GM18511 (cell line): Measurements from ENCODE around the gene LDB3.

Experiments
- ATAC-seq: cut with Tn5 transposase; IDR thresholded peaks from one replicate; pipeline ENCODE4 v1.9.1; 2021; ENCODE audit warnings: mild to moderate bottlenecking, moderate library complexity; ENCODE audit not compliant: unreplicated experiment

The LDB3 gene

DNA sequence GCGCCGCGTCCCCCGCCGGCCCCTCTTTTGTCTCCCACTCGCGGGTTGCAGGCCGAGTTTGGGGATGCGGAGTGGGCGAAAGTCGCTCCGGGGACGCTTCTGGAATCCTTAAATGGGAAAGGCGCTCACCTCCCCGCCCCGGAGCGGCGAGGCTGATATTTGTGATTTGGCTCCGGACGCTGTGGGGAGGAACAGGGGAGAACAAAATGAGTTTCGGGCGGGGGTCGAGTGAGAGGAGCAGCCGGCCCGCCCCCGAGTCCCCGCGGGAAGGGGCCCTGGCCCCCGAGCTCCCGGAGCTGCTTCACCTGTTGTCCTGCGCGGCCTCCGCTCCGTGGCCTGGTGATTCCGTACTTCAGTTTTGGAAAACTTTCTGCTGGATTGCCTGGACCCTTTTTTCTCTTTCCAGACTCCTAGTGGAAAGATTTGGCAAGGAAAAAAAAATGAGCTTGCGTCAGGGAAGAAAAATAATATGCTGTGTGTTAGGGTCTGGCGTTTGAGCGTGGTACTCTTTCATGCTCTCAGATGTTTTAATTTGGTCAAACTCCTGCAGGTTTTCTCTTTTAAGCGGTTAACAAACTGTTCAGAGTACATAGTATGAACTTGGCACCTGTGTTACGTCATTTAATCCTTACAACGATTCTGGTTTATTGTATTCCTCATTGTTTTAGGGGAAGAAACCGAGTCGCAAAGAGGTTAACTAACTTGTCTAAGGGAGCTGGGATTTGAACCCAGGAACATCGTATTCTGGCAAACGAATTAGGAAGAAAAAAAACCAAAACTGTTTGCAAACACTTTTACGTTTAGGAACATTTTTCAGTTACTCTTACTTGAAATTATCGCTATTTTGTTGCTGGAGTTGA, 89.0 kb downstream of the LDB3 start:
- peak; percentile 2 for ATAC-seq

DNA sequence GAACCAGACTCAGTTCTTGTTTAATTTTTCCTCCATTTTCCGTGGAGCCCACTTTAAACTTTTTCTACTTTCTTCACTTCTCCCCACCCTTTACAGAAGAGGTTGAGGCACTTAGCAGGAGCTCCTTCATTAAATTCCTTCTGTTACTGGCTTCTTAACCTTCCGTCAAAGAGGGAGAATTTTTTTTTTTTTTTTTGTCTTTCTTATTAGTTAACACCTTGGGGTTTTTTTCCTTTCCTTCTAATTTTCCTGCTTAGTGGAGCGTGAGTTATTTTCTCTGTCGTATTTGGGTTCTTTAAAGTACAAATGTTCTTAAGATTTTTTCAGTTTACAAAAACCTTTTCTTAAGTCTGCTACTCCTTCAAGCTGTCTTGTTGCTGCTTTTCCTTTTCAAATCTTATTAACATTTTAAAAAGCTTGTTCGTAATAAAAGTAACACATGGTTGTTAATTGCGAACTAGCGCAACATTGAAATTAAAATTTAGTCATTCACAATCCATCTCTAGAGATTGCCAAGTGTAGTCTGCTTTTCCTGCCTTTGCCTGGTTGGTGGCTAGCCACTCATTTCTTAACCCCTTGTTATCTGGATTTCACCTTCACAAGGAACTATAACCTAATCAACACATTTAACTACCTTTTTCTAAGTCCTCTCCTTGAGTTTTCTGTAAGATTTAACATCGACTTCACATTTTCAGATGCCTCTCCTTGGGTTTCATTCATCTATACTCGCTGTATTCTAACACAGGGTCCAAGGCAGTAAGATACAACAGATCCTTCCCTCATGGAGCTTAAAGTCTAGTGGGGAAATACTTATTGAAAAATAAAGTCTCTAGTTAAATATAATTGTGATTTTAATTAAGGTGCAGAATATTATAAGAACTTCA, 90.1 kb downstream of the LDB3 start:
- no peak for ATAC-seq

DNA sequence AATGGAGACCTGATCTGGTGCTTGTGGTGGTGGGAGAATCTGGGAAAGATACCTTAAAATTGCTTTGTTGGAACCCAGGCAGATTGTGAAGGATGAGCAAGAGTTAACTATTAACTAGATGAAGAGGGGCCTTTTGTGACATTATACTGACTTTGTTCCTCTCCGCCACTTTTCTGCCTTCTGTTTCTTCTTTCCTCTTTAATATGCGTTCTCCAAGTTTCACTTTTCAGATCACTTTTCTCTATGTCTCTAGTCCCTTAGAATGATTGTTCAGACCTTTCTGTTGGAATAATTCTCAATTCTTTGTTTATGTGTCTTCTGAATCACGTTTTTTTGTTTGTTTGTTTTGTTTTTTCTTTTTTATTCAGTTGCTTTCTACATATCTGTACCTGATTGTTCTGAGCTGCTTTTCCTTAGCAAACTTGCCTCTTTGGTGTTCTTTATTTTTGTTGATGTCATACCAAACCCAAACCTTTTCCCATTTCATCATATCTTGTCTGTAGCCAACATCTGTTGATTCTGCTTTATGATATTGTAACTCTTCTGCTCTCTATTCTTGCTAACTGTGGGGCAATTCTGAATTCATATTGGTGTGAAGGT, 90.9 kb downstream of the LDB3 start:
- no peak for ATAC-seq

DNA sequence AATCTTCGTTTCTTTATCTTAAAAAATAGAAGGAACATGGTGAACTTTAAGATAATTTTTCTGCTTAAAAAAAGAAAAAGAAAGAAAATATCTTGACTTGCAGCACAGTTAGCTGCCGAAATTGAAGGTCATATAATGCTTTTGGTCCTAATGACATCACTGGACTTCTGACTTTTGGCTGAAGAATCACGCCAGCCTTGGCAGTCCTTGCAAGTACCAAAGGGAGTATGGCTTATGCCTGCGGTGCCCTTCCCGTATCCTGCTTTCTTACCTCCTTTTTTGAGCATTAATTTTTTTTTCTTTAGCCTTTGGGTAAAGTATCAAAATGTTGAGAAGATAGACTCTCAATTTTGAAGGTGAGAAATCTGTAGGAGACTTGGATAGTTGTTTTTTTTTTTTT, 95.1 kb downstream of the LDB3 start:
- ATAC-seq, result no peak

DNA sequence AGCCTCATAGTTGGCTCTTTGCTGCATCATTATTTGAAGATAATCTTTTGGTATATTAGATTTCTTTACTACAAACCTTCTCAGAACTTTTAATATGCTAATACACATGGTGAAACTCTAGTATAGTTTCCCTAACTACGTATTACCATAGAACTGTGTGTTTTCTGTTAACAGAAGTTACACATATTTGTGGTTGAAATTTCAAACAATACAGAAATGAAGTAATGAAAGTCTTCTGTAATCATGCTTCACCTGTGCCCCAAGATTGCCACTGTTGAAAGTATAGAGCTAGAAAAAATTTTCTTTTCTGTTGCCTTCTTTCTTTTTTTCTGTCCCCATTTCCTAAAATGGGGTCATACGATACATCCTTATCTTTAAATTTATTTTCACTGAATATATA, 97.2 kb downstream of the LDB3 start:
- no peak for ATAC-seq

DNA sequence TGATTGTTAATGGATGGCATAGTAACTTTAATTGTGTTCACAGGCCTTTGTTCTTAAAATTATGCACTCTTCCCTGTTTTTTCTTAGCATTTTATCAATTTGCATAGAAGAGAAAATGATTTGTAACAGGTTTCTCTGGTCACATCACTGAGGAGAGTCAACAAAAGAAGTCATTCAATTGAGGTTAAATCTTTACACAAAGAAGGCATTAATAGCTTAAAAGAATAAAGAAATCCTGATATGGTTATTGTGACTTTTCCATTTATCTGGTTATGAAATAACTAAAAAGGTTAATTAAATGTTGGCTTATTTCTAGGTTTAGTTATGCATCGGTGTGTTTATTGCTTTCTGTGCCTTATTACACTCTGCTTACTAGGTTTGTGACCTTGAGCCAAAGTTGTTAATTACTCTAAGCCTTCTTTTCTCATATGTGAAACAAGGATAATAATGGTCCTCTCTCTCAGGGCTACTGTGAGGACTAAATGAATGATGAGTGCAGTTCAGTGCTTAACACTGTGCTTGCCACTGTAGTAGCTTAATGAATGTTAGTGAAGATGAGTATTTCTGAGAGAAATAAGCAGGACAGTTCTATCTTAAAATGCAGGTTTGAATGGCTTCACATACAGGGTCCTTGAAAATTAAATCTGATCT, 100.2 kb downstream of the LDB3 start:
- ATAC-seq, result no peak

DNA sequence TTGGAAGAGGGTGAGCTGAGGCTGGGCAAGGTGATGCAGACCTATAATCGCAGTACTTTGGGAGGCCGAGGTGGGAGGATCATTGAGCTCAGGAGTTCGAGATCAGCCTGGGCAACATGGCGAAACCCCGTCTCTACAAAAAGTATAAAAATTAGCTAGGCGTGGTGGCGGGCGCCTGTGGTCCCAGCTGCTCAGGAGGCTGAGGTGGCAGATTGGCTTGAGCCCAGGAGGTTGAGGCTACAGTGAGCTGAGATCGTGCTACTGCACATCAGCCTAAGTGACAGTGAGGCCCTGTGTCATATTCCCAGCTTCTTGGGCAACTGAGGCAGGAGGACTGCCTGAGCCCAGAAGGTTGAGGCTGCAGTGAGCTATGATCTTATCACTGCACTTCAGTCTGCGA, 101.7 kb downstream of the LDB3 start:
- ATAC-seq, result no peak

DNA sequence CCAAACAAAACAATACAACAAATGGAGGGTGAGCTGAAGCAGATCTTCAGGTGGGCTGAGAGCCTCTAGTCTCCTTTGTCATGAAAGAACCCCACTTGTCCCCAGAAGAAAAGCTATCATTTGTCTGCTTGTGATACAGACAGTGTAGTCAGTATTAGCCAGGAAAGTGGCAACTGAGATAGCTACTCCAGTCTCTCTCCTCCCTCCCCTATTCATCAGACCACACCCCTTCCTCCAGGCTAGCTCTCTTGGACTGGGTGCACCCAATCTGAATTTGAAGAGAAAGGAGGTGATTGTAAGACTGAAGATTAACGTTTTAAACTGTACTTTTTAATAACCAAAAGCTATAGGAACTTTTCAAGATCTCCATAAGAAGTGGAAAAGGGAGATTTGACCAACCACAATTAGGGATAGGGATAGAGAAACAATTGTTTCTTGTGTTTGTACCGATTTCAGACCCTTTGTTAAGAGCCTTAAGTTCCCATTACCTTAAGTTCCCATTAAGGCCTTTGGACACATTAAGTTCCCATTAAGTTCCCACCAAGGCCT, 102.2 kb downstream of the LDB3 start:
- ATAC-seq, result no peak

DNA sequence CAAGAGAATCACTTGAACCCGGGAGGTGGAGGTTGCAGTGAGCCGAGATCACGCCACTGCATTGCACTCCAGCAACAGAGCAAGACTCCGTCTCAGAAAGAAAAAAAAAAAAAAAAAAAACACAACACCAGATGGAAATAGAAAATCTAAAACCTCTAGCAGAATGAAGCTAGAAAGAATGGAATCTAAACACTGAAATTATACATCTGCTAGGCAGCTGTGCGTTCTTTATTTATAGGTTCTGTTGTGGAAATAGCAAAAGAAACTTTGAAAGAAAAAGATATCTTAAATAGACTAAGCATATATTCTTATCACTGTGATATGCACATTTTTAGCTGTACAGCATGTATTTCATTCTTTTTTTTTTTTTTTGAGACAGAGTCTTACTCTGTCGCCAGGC, 105.2 kb downstream of the LDB3 start:
- no peak for ATAC-seq

DNA sequence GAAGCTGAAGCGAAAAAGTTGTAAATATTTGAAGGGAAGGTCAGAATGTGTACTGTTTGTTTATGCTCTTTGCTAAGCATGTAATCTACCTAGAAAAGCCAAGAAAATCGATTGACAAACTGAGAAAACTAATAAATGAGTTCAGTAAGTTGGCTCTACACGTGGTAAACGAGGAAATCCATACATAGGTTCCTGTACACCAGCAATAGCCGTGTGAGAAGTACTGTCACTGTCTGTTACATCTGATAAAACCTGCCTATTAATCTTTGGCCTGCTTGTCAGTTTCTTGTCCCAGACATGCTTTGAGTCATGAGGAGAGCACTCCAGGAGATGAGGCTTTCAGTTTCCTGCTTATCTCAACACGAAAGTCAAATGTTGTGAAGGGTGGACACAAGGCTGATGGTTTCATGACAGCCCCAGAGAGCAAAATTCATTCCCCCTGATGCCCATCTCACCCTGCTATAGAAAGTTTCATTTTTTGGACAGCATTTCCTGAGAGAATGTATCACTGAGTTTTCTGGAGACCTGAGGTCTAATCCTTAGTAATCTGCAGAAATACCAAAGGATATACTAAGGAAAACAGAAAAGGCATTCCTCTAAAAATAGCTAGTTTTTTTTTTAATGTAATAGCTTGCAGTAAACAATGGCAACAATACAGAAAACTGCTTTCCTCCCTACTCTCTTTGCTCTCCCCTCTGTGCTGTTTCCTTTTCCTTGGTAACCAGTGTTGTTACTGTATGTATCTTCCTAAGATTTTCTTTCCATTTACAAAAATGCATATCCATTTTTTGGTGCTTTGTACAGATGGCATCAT, 107.0 kb downstream of the LDB3 start:
- peak; percentile 83 for ATAC-seq

DNA sequence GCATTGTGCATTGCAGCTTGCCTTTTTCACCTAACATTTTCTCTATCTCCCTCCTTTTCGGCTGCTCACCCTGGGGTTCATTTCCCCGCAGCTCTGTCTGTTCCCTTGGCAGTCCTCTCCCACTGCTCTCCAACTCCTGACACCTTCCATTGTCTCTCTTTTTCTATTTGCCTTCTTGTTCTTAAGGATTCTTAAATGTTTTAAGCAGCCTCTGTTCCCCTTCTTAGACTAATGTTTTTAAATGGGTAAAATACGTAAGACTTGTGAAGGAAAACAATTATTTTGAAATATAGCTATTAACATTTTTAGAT, 107.5 kb downstream of the LDB3 start:
- no peak for ATAC-seq

DNA sequence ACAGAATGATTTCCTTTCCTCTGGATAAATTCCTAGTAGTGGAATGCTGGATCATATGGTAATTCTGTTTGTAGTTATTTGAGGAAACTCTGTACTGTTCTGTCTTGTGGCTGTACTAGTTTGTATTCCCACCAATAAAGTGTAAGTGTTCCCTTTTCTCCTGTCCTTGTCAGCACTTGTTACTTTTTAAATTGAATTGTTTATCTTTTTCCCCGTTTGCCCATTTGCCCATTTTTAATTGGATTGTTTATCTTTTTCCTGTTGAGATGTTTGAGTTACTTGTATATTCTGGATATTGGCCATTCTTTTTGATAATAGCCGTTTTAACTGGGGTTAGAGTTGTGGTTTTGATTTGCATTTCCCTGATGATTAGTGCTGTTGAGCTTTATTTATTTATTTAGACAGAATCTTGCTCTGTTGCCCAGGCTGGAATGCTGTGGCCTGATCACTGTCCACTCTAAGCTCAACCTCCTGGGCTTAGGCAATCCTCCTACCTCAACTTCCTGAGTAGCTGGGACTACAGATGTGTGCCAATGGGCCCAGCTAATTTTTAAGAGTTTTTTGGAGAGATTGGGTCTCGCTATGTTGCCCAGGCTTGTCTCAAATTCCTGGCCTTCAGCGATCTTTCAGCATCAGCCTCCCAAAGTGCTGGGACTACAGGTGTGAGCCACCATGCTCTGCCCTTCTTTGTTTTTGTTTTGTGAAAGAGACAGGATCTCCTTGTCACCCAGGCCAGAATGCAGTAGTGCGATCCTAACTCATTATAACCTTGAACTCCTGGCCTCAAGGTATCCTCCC, 111.1 kb downstream of the LDB3 start:
- no peak for ATAC-seq

DNA sequence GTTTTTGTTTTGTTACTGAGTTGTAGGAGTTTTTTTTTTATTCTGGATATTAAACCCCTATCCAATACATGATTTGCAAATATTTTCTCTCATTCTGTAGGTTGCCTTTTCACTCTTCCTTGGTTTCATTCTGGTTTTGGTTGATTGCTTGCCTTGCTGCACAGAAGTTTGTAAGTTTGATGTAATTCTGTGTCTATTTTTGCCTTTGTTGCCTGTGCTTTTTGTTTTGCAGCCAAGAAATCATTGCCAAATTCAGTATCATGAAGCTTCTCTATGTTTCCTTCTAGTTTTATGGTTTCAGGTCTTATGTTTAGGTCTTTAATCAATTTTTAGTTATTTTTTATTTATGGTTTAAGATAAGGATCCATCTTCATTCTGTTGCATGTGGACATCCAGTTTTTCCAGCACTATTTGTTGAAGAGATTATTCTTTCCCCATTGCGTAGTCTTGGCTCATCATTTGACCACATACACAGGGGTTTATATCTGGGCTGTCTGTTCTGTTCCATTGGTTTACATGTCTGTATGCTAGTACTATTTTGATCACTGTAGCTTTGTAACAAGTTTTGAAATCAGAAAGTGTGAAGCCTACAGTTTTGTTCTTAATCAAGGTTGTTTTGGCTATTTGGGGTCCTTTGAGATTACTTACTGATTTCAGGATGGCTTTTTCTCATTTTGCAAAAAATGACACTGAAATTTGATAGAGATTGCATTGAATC, 114.5 kb downstream of the LDB3 start:
- peak; percentile 92 for ATAC-seq

DNA sequence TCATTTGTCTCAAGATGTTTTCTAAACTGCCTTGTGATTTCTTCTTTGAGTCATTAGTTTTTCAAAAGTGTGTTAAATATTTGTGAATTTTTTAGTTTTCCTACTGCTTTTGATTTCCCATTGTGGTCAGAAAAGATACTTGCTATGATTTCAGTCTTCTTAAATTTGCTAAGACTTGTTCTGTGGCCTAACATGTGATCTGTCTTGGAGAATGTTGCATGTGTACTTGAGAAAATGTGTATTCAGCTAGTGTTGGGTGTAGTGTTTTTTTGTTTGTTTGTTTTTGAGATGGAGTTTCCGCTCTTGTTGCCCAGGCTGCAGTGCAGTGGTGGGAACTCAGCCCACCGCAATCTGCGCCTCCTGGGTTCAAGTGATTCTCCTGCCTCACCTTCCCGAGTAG, 116.7 kb downstream of the LDB3 start:
- no peak for ATAC-seq
